H9 (cell line): ENCODE results near the gene ADGRB3. TPM values are rescaled to one million over a fixed set of nuclear protein-coding genes. Genes with fewer than 3 reads are reported as not detected.

Experiments used
- DNase-seq: peaks from one replicate; pipeline ENCODE4 v3.0.0-alpha.2; 2017
- H2AFZ ChIP-seq: one replicate; pipeline ENCODE4 v1.6.1; 2013; ENCODE audit warnings: mild to moderate bottlenecking, low read length, control low read depth, moderate library complexity
- H2AK5ac ChIP-seq: 2 replicates; pipeline ENCODE4 v1.6.1; 2013; ENCODE audit warnings: low read length, control low read depth, mixed read lengths; ENCODE audit not compliant: insufficient read length
- H2BK120ac ChIP-seq: one replicate; pipeline ENCODE4 v1.6.1; 2013; ENCODE audit warnings: low read depth, mild to moderate bottlenecking, low read length, control low read depth, inconsistent platforms; ENCODE audit not compliant: poor library complexity, severe bottlenecking
- H2BK12ac ChIP-seq: 2 replicates; pipeline ENCODE4 v1.6.1; 2013; ENCODE audit warnings: low read length, control low read depth, mixed read lengths, low read depth; ENCODE audit not compliant: insufficient read length
- H2BK15ac ChIP-seq: 2 replicates; pipeline ENCODE4 v1.6.1; 2013; ENCODE audit warnings: low read depth, low read length, control low read depth
- H2BK20ac ChIP-seq: one replicate; pipeline ENCODE4 v1.6.1; 2013; ENCODE audit warnings: low read depth, mild to moderate bottlenecking, low read length, control low read depth, inconsistent platforms; ENCODE audit not compliant: poor library complexity, severe bottlenecking
- H2BK5ac ChIP-seq: 2 replicates; pipeline ENCODE4 v1.6.1; 2013; ENCODE audit warnings: low read length, control low read depth, mixed read lengths; ENCODE audit not compliant: insufficient read length
- H3K14ac ChIP-seq: 2 replicates; pipeline ENCODE4 v1.6.1; 2013; ENCODE audit warnings: low read length, control low read depth; ENCODE audit not compliant: insufficient read depth
- H3K18ac ChIP-seq: 2 replicates; pipeline ENCODE4 v1.6.1; 2013; ENCODE audit warnings: low read depth, mild to moderate bottlenecking, mixed read lengths, low read length, control low read depth; ENCODE audit not compliant: insufficient read length
- H3K23ac ChIP-seq: 2 replicates; pipeline ENCODE4 v1.6.1; 2013; ENCODE audit warnings: low read length, control low read depth, mixed read lengths, low read depth; ENCODE audit not compliant: insufficient read length
- H3K23me2 ChIP-seq: 2 replicates; pipeline ENCODE4 v1.6.1; 2013; ENCODE audit warnings: low read depth, mild to moderate bottlenecking, mixed read lengths, low read length, control low read depth; ENCODE audit not compliant: insufficient read length, poor library complexity, severe bottlenecking
- H3K27ac ChIP-seq: 2 replicates; pipeline ENCODE4 v1.5.1; 2013; ENCODE audit warnings: low read length, control low read depth, mixed read lengths, low read depth; ENCODE audit not compliant: insufficient read length
- H3K27me3 ChIP-seq: 2 replicates; pipeline ENCODE4 v1.6.1; 2013; ENCODE audit warnings: low read length, control low read depth, inconsistent platforms; ENCODE audit not compliant: insufficient read depth
- H3K4ac ChIP-seq: 2 replicates; pipeline ENCODE4 v1.6.1; 2013; ENCODE audit warnings: low read depth, mild to moderate bottlenecking, control low read depth, inconsistent platforms, low read length, moderate library complexity
- H3K4me1 ChIP-seq: 2 replicates; pipeline ENCODE4 v1.6.1; 2013; ENCODE audit warnings: low read length, control low read depth, inconsistent platforms; ENCODE audit not compliant: insufficient read depth
- H3K4me2 ChIP-seq: 2 replicates; pipeline ENCODE4 v1.6.1; 2013; ENCODE audit warnings: low read length, control low read depth, mixed read lengths; ENCODE audit not compliant: insufficient read length, insufficient read depth
- H3K56ac ChIP-seq: 2 replicates; pipeline ENCODE4 v1.6.1; 2013; ENCODE audit warnings: low read depth, mild to moderate bottlenecking, mixed read lengths, low read length, control low read depth; ENCODE audit not compliant: insufficient read length
- H3K79me1 ChIP-seq: 2 replicates; pipeline ENCODE4 v1.6.1; 2013; ENCODE audit warnings: low read depth, mild to moderate bottlenecking, moderate library complexity, low read length, control low read depth, inconsistent platforms; ENCODE audit not compliant: insufficient read depth, poor library complexity, severe bottlenecking
- H3K79me2 ChIP-seq: 2 replicates; pipeline ENCODE4 v1.6.1; 2013; ENCODE audit warnings: low read length, control low read depth, inconsistent platforms; ENCODE audit not compliant: insufficient read depth
- H3K9ac ChIP-seq: 2 replicates; pipeline ENCODE4 v1.6.1; 2013; ENCODE audit warnings: low read length, control low read depth, mixed read lengths; ENCODE audit not compliant: insufficient read length; ENCODE audit errors: extremely low read depth
- H3K9me3 ChIP-seq: one replicate; pipeline ENCODE4 v1.6.1; 2013; ENCODE audit warnings: low read depth, low read length, inconsistent platforms; ENCODE audit not compliant: control insufficient read depth
- H3T11ph ChIP-seq: one replicate; pipeline ENCODE4 v1.6.1; 2013; ENCODE audit warnings: mild to moderate bottlenecking, low read length, control low read depth, inconsistent platforms
- H4K20me1 ChIP-seq: one replicate; pipeline ENCODE4 v1.6.1; 2013; ENCODE audit not compliant: control insufficient read depth, insufficient read length, insufficient read depth
- H4K5ac ChIP-seq: 2 replicates; pipeline ENCODE4 v1.6.1; 2013; ENCODE audit warnings: low read depth, mild to moderate bottlenecking, mixed read lengths, low read length, control low read depth; ENCODE audit not compliant: insufficient read length
- H4K8ac ChIP-seq: replicated peaks from 2 replicates; pipeline ENCODE4 v1.6.1; 2013; ENCODE audit warnings: low read length, control low read depth, mixed read lengths, low read depth; ENCODE audit not compliant: insufficient read length
- H4K91ac ChIP-seq: 2 replicates; pipeline ENCODE4 v1.6.1; 2013; ENCODE audit warnings: low read depth, mild to moderate bottlenecking, moderate library complexity, mixed read lengths, low read length, control low read depth; ENCODE audit not compliant: insufficient read length
- H3K27ac Mint-ChIP-seq, 3 experiments: 2 replicates in 2 of 3; 3 replicates in 1 of 3; pipeline ENCODE4 v1.8.0; 2020 to 2021; ENCODE audit warnings: mixed read lengths in 3 of 3, mild to moderate bottlenecking in 1 of 3, moderate library complexity in 1 of 3
- H3K27me3 Mint-ChIP-seq: 2 replicates; pipeline ENCODE4 v1.8.0; 2021; ENCODE audit warnings: low read depth, mild to moderate bottlenecking, moderate library complexity, mixed read lengths
- H3K36me3 Mint-ChIP-seq, 3 experiments: 2 replicates in 2 of 3; 3 replicates in 1 of 3; pipeline ENCODE4 v1.8.0; 2020 to 2021; ENCODE audit warnings: low read depth in 3 of 3, mixed read lengths in 3 of 3; ENCODE audit not compliant: insufficient read depth in 1 of 3
- H3K4me1 Mint-ChIP-seq, 2 experiments: 2 replicates each; pipeline ENCODE4 v1.8.0; 2020; ENCODE audit warnings: mixed read lengths in 2 of 2
- H3K4me3 Mint-ChIP-seq, 2 experiments: 2 replicates in 1 of 2; 3 replicates in 1 of 2; pipeline ENCODE4 v1.8.0; 2020 to 2021; ENCODE audit warnings: mild to moderate bottlenecking in 2 of 2, mixed read lengths in 2 of 2, moderate library complexity in 1 of 2
- H3K9me3 Mint-ChIP-seq, 2 experiments: 2 replicates in 1 of 2; 3 replicates in 1 of 2; pipeline ENCODE4 v1.8.0; 2020; ENCODE audit warnings: mild to moderate bottlenecking in 2 of 2, mixed read lengths in 2 of 2, moderate library complexity in 1 of 2
- WGBS: extraction: QIAGEN DNeasy Blood & Tissue Kit; methylation state at CpG from one replicate; pipeline ENCODE4 v1.1.7; 2013; ENCODE audit warnings: missing lambda C conversion rate, low lambda C conversion rate, mixed read lengths; ENCODE audit not compliant: insufficient read length; ENCODE audit errors: extremely low coverage; 5-methylcytosine and 5-hydroxymethylcytosine counted together
- total RNA-seq: library from RNA; stranded (reverse); gene quantifications from 2 replicates; pipeline ENCODE4 v1.2.1, GENCODE V29; 2021
- TF ChIP-seq, protein P1 (sequence below): fragments of 200-600 bp; sonication (generic); conservative IDR thresholded peaks from 3 replicates; pipeline ENCODE4 v1.8.0; 2021; ENCODE audit warnings: antibody characterized with exemption, mild to moderate bottlenecking

The ADGRB3 gene
- total RNA-seq, 1 experiment from 2014 or later = 0.37 TPM

- Histone ChIP-seq H3K27me3 (no peaks in the 10 kb centered on the region), H3K18ac (no peak overlapping the region), H2BK120ac (no peak overlapping the region), H2BK20ac (no peak overlapping the region), H3K56ac (no peak overlapping the region), H4K91ac (no peak overlapping the region), H4K20me1 (no peaks in the 10 kb centered on the region), H3K9ac (no peak overlapping the region), H2BK5ac (no peak overlapping the region), H3K4me2 (no peak overlapping the region), H4K5ac (no peak overlapping the region), H3K27ac (no peak overlapping the region), H3K4me1 (no peaks in the 10 kb centered on the region), H3K14ac (no peak overlapping the region), H2AFZ (no peak overlapping the region), H2BK15ac (no peak overlapping the region), H3K23me2 (no peaks in the 10 kb centered on the region), H2BK12ac (no peak overlapping the region), H2AK5ac (no peak overlapping the region), H3K23ac (no peak overlapping the region), H3K9me3 (no peaks in the 10 kb centered on the region), H3K4ac (no peak overlapping the region), H4K8ac (no peak overlapping the region), H3K79me1 (no peaks in the 10 kb centered on the region), H3K79me2 (no peaks in the 10 kb centered on the region), H3T11ph (no peak overlapping the region)
- H3K9me3 Mint-ChIP-seq = no peaks in the 10 kb centered on the region
- no peaks in the 10 kb centered on the region for H3K27me3 Mint-ChIP-seq
- no peak for DNase-seq
- no peak overlapping the region for H3K4me3 Mint-ChIP-seq
- H3K4me1 Mint-ChIP-seq = no peaks in the 10 kb centered on the region
- WGBS = no CpG with 5 or more reads among the region's 2 CpGs
- H3K27ac Mint-ChIP-seq = no peak overlapping the region
- TF ChIP-seq, protein P1, sequence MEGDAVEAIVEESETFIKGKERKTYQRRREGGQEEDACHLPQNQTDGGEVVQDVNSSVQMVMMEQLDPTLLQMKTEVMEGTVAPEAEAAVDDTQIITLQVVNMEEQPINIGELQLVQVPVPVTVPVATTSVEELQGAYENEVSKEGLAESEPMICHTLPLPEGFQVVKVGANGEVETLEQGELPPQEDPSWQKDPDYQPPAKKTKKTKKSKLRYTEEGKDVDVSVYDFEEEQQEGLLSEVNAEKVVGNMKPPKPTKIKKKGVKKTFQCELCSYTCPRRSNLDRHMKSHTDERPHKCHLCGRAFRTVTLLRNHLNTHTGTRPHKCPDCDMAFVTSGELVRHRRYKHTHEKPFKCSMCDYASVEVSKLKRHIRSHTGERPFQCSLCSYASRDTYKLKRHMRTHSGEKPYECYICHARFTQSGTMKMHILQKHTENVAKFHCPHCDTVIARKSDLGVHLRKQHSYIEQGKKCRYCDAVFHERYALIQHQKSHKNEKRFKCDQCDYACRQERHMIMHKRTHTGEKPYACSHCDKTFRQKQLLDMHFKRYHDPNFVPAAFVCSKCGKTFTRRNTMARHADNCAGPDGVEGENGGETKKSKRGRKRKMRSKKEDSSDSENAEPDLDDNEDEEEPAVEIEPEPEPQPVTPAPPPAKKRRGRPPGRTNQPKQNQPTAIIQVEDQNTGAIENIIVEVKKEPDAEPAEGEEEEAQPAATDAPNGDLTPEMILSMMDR = no peak
- no peaks in the 10 kb centered on the region for H3K36me3 Mint-ChIP-seq
Measured at GRCh38 chr6:69398729-69399128, 763.6 kb downstream of the ADGRB3 start.
